Suprapubic skin (tissue), 4 donors: ENCODE measurements around the gene NEAT1. TPM values are rescaled to one million over a fixed set of nuclear protein-coding genes. Genes with fewer than 3 reads are reported as not detected.

ENCODE experiments used
- DNase-seq, 2 donors: peaks; one replicate each; pipeline ENCODE4 v3.0.0-alpha.2; 2019; ENCODE audit warnings: low spot score in 2 of 2
- H3K27ac ChIP-seq: fragments of 200-600 bp; sonication (generic); one replicate; pipeline ENCODE4 v1.5.1; 2019
- H3K27me3 ChIP-seq: fragments of 200-600 bp; sonication (generic); one replicate; pipeline ENCODE4 v1.5.1; 2019
- H3K36me3 ChIP-seq: fragments of 200-600 bp; sonication (generic); one replicate; pipeline ENCODE4 v1.5.1; 2019
- H3K4me1 ChIP-seq: fragments of 200-600 bp; sonication (generic); one replicate; pipeline ENCODE4 v1.5.1; 2019
- H3K4me3 ChIP-seq: fragments of 200-600 bp; sonication (generic); one replicate; pipeline ENCODE4 v1.5.1; 2019; ENCODE audit warnings: mild to moderate bottlenecking
- H3K9me3 ChIP-seq: fragments of 200-600 bp; sonication (generic); one replicate; pipeline ENCODE4 v1.5.1; 2019
- CTCF ChIP-seq, 2 donors: fragments of 200-600 bp in 1 of 2; fragments of 450-650 bp in 1 of 2; sonication (generic) in 1 of 2; IDR thresholded peaks; one replicate each; pipeline ENCODE4 v1.5.1; 2016 to 2019; ENCODE audit warnings: antibody characterized with exemption in 2 of 2, mild to moderate bottlenecking in 1 of 2, moderate library complexity in 1 of 2
- EP300 ChIP-seq: sonication (generic); formaldehyde crosslinking; IDR thresholded peaks from one replicate; pipeline ENCODE4 v1.6.1; 2017; ENCODE audit warnings: antibody characterized with exemption
- POLR2A ChIP-seq, 2 donors: fragments of 450-650 bp; IDR thresholded peaks; one replicate each; pipeline ENCODE4 v1.6.1; 2017; ENCODE audit warnings: antibody characterized with exemption in 2 of 2, mild to moderate bottlenecking in 2 of 2, moderate library complexity in 2 of 2
- POLR2AphosphoS5 ChIP-seq, 3 donors: sonication (generic); formaldehyde crosslinking; IDR thresholded peaks; one replicate each; pipeline ENCODE4 v1.6.1; 2017; ENCODE audit warnings: antibody characterized with exemption in 3 of 3
- WGBS: methylation state at CpG from one replicate; pipeline ENCODE4 v1.1.5; 2018; 5-methylcytosine and 5-hydroxymethylcytosine counted together
- total RNA-seq, 4 donors: library from RNA; depleted of rRNA; stranded (reverse); fragments of >200 nt; gene quantifications; one replicate each; pipeline ENCODE4 v1.1.0, GENCODE V29; 2016

The NEAT1 gene
- total RNA-seq, 4 donors from 2014 or later: 336 to 2,041 (median 481) TPM

GRCh38 chr11:65477149-65477965, 54.8 kb downstream of the NEAT1 start:
- Histone ChIP-seq H3K27me3 (no peaks in the 10 kb centered on the region), H3K4me3 (peak overlapping the region; percentile 61), H3K9me3 (no peaks in the 10 kb centered on the region), H3K36me3 (no peaks in the 10 kb centered on the region), H3K27ac (peak overlapping the region; percentile 98), H3K4me1 (peaks cover 56% of the 10 kb centered on the region)
- WGBS: 0% methylated on average over 25 of the region's 60 CpGs
- peak; percentile 98 to 99 for DNase-seq
- no peak for TF ChIP-seq CTCF (IDR thresholded peaks at IDR 0.05)
- TF ChIP-seq POLR2AphosphoS5 (IDR thresholded peaks at IDR 0.05): peak; percentile 26 to 93 (median 91)
- peak; percentile 74 to 95 for TF ChIP-seq POLR2A (IDR thresholded peaks at IDR 0.05)
- TF ChIP-seq EP300: no peak

GRCh38 chr11:65478388-65479183, 56.0 kb downstream of the NEAT1 start:
- WGBS: 66% methylated on average over 6 of the region's 33 CpGs
- Histone ChIP-seq H3K27ac (peak overlapping the region; percentile 98), H3K4me3 (peak overlapping the region; percentile 61), H3K27me3 (no peaks in the 10 kb centered on the region), H3K36me3 (no peaks in the 10 kb centered on the region), H3K4me1 (peaks cover 50% of the 10 kb centered on the region), H3K9me3 (no peaks in the 10 kb centered on the region)
- peak; percentile 75 to 80 for DNase-seq
- TF ChIP-seq POLR2A (IDR thresholded peaks at IDR 0.05) (no peak), POLR2AphosphoS5 (IDR thresholded peaks at IDR 0.05) (no peak), EP300 (no peak), CTCF (IDR thresholded peaks at IDR 0.05) (peak in 1 of 2 donors; percentile 10)

- no peaks in the 10 kb centered on the region for H3K36me3 ChIP-seq
- peak overlapping the region; percentile 26 for H3K4me3 ChIP-seq
- WGBS: 43% methylated on average over 11 of the region's 11 CpGs
- H3K9me3 ChIP-seq: no peaks in the 10 kb centered on the region
- TF ChIP-seq CTCF (IDR thresholded peaks at IDR 0.05) (peak in 1 of 2 donors; percentile 23), POLR2A (IDR thresholded peaks at IDR 0.05) (peak in 1 of 2 donors; percentile 25), EP300 (no peak), POLR2AphosphoS5 (IDR thresholded peaks at IDR 0.05) (peak in 1 of 3 donors; percentile 55)
- H3K27ac ChIP-seq: peak overlapping the region; percentile 98
- H3K27me3 ChIP-seq: no peaks in the 10 kb centered on the region
- peaks cover 49% of the 10 kb centered on the region for H3K4me1 ChIP-seq
- peak; percentile 79 to 83 for DNase-seq
Measured at GRCh38 chr11:65479184-65480145, 56.9 kb downstream of the NEAT1 start.

- no peaks in the 10 kb centered on the region for H3K9me3 ChIP-seq
- H3K36me3 ChIP-seq: no peaks in the 10 kb centered on the region
- DNase-seq: no peak
- TF ChIP-seq EP300 (no peak), CTCF (IDR thresholded peaks at IDR 0.05) (no peak), POLR2A (IDR thresholded peaks at IDR 0.05) (no peak), POLR2AphosphoS5 (IDR thresholded peaks at IDR 0.05) (no peak)
- H3K4me3 ChIP-seq: no peak overlapping the region
- H3K4me1 ChIP-seq: peaks cover 60% of the 10 kb centered on the region
- WGBS: 95% methylated on average over 2 of the region's 2 CpGs
- H3K27ac ChIP-seq: no peak overlapping the region
- H3K27me3 ChIP-seq: no peaks in the 10 kb centered on the region
Measured at GRCh38 chr11:65482306-65482850, 59.8 kb downstream of the NEAT1 start.
